Panc1 (cell line): ENCODE measurements around the gene LTA4H.

Source experiments
- CTCF ChIP-seq: fragments of 450-650 bp; IDR thresholded peaks from 2 replicates; pipeline ENCODE4 v1.5.1; 2017; ENCODE audit warnings: mild to moderate bottlenecking
- POLR2AphosphoS5 ChIP-seq: IDR thresholded peaks from 2 replicates; pipeline ENCODE4 v1.6.1; 2012; ENCODE audit warnings: mild to moderate bottlenecking, low read depth, low read length, moderate library complexity
- REST ChIP-seq, 2 experiments: IDR thresholded peaks; 2 replicates each; pipeline ENCODE4 v1.6.1; 2011 to 2012; ENCODE audit warnings: low read depth in 2 of 2, control low read depth in 1 of 2, low read length in 1 of 2, mild to moderate bottlenecking in 1 of 2, moderate library complexity in 1 of 2; ENCODE audit not compliant: insufficient read depth in 1 of 2
- SIN3A ChIP-seq: IDR thresholded peaks from 2 replicates; pipeline ENCODE4 v1.6.1; 2012; ENCODE audit warnings: low read depth, mild to moderate bottlenecking, low read length, moderate library complexity, borderline replicate concordance; ENCODE audit not compliant: insufficient read depth
- TCF7L2 ChIP-seq: IDR thresholded peaks from 2 replicates; pipeline ENCODE4 v1.6.1; 2011; ENCODE audit warnings: mild to moderate bottlenecking, low read depth, low read length, inconsistent platforms

- TF ChIP-seq CTCF (no peak), POLR2AphosphoS5 (no peak), SIN3A (no peak), REST (IDR thresholded peaks at IDR 0.05; ENCODE audit: insufficient read depth in 1 of 2, low read depth in 2 of 2, low read length in 1 of 2) (no peak), TCF7L2 (no peak)
Measured at GRCh38 chr12:95997911-95998510, 37.4 kb downstream of the LTA4H start.
